ENCODE results near the gene LAMA2.

GRCh38 chr6:128903715-128904114 lies 20.8 kb downstream of the LAMA2 start:
- no peak for TF ChIP-seq EZH2 (IDR thresholded peaks at IDR 0.05; ENCODE audit: borderline replicate concordance)
- no peak for TF ChIP-seq CTCF (IDR thresholded peaks at IDR 0.05; ENCODE audit: poor library complexity)
- TF ChIP-seq EZH2phosphoT487 (IDR thresholded peaks at IDR 0.05; ENCODE audit: low read depth, severe bottlenecking, unreplicated experiment), result no peak
